Measurements from ENCODE around the gene ENOX2. TPM values are rescaled to one million over a fixed set of nuclear protein-coding genes. Genes with fewer than 3 reads are reported as not detected.

The ENOX2 gene
- polyA plus RNA-seq, 4 donors = 6.7 to 21.2 (median 16.7) TPM

Other genes starting within 250 kb of the ENOX2 start
- under 1 TPM in 2 of 4 donors, not detected in 2; 0.06 to 0.11 TPM for gene ARHGAP36, start 155.1 kb upstream of the ENOX2 start, polyA plus RNA-seq (ENCODE audit: insufficient read length in 4 of 4)

All from left renal pelvis (tissue), 4 donors.